HS-5 (cell line): ENCODE results near the gene YWHAQ.

ENCODE experiments used
- DNase-seq: peaks from one replicate; pipeline ENCODE4 v3.0.0-alpha.2; 2012; ENCODE audit warnings: low read depth

Gene YWHAQ

GRCh38 chr2:9630736-9631552 lies at the start of gene YWHAQ:
Gene YWHAQ (minus strand): TSS chr2:9630997. CDS start chr2:9630452, 545 bp downstream.
- peak; percentile 98 for DNase-seq

GRCh38 chr2:9680082-9680481 lies 49.3 kb upstream of the YWHAQ start:
- no peak for DNase-seq

DNA sequence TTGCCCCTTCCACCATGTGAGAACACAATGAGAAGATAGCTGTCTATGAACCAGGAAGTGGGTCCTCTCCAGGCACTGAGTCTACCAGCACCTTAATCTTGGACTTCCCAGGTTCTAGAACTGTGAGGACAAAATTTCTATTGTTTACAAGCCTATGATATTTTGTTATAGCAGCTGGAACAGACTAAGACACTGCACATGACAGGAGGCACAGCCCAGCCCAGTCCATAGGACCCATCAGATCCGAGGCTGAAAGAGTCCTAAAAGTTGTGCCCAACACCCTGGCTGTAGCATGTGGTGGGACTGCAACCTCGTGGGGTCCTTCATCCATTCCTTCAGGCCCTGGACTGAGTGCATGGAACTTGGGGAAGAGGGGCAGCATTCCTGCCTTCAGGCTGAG lies 48.4 kb upstream of the YWHAQ start:
- DNase-seq = no peak

GRCh38 chr2:9678544-9678943 lies 47.7 kb upstream of the YWHAQ start:
- no peak for DNase-seq

- DNase-seq = peak; percentile 91
Observed at GRCh38 chr2:9675415-9676351, 44.9 kb upstream of the YWHAQ start.

DNA sequence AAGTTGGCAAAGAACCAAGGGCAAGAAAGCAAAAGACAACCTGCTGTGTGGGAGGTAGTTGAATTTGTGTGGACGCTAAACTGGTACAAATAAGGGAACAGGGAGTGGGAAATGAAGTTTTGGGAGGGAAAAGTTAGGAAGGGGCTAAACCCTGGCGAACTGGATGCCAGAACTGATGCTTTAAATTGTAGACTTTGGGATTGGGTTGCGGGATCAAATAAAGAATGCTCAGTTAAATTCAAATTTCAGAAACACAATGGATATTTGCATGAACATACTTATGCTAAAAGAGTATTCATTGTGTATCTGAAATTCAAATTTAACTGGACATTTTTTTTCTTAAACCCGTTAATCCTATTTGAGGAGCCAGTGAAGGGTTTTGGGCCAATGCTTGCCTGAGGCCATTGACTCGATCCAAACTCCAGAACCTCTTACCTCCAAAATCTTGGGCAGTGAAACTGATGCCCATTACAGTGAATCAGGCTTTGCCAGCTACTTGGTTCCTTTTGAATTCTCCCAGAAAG lies 44.2 kb upstream of the YWHAQ start:
- no peak for DNase-seq

- DNase-seq = no peak
Observed at GRCh38 chr2:9673914-9674481, 43.2 kb upstream of the YWHAQ start.

GRCh38 chr2:9668687-9669345 lies 38.0 kb upstream of the YWHAQ start:
- no peak for DNase-seq

GRCh38 chr2:9667826-9668225 lies 37.0 kb upstream of the YWHAQ start:
- no peak for DNase-seq

DNA sequence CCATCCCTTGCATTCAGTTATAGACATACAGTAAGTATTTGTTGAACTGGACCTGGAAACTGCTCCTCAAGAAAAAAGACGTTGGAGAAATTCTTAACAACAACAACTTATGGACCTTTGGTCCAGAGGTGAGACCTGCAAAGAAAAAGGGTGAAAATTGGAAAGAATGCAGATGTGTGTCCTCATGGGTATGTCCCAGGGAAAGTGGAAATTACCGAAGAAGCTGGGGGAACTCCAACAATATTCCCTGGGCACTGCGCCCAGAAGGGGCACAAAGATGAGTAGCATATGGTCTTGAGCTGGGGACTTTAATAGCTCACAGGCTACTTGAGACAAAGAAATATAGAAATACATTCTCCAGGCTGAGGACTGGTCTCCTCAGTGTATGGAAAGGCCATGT lies 35.5 kb upstream of the YWHAQ start:
- DNase-seq = no peak

GRCh38 chr2:9665898-9666297 lies 35.1 kb upstream of the YWHAQ start:
- peak; percentile 55 for DNase-seq

- DNase-seq = no peak
Observed at GRCh38 chr2:9664365-9664764, 33.6 kb upstream of the YWHAQ start.

GRCh38 chr2:9663008-9663879 lies 32.4 kb upstream of the YWHAQ start:
- no peak for DNase-seq

GRCh38 chr2:9661261-9661660 lies 30.5 kb upstream of the YWHAQ start:
- no peak for DNase-seq

DNA sequence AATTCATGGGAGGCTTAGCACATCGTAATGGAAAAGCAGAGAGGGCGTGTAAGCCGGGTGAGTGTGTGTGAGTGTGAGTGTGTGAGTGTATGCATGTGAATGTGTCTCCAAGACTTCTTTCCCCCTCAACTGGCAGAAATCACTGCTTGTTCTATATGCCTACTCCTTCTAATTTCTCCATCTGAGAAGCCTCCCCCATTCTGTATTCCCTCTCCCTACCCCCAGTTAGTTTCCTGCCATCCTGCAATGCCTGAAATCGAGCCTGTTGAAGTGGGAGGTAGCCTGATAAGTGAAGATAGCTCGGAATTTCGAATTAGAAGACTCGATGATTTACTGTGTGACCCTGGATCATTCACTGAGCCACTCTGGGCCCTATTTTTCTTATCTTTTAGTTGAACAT lies 30.0 kb upstream of the YWHAQ start:
- DNase-seq = no peak

- no peak for DNase-seq
Observed at GRCh38 chr2:9660154-9660553, 29.4 kb upstream of the YWHAQ start.

GRCh38 chr2:9658972-9659371 lies 28.2 kb upstream of the YWHAQ start:
- no peak for DNase-seq

- DNase-seq = no peak
Observed at GRCh38 chr2:9657731-9658130, 26.9 kb upstream of the YWHAQ start.

- no peak for DNase-seq
Observed at GRCh38 chr2:9657083-9657482, 26.3 kb upstream of the YWHAQ start.

- DNase-seq = peak; percentile 79
Observed at GRCh38 chr2:9656270-9656766, 25.5 kb upstream of the YWHAQ start.
